GM11168 (cell line): ENCODE results near the gene CA10.

ENCODE experiments used
- in situ Hi-C: fragments of 300-500 bp; cut with MboI; formaldehyde crosslinking; loops from one replicate; pipeline ENCODE4 v1.12.0; 2022; ENCODE audit warnings: low sequenced_read_pairs; ENCODE audit not compliant: unreplicated experiment

Gene CA10

DNA sequence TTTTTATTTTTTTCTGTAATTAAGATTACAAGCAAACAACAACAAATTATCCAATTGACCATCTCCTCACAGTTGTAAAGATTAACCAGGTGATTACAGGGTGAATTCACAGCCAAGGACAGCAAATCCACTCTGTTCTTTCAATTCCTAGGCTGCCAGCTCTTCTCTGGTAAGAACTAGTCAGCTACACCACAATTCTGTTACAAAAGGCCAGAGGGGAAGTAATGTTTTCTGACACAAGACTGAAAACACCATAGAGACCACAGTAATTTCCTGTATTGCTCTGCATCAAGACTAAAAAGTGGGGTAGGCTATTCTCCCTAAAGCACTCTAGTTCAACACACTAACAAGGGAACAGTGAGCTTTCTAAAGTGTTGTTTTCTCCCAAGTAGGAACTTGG lies 10.6 kb downstream of the CA10 start:
- in situ Hi-C loops = no loop called here

- in situ Hi-C loops = no loop called here
Measured at GRCh38 chr17:52147431-52147830, 11.1 kb downstream of the CA10 start.

DNA sequence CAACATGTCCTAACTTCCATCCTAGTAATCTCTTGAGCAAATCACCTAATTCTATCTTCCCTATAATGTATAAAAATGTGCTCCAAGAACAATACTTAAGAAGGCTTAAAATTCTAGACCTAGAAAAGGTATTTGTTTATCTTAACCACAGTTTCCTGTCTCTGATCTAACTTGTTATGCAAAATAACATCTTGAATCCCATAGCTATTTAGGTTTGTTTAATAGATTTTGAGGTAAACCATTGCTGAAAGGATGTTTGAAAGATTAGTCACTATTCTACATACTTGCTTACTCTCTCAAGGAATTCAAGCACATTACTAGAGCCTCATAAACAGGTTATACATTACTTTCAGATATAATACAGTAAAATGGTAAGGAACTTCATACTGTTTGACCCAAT lies 13.0 kb downstream of the CA10 start:
- in situ Hi-C loops = no loop called here

GRCh38 chr17:52143542-52143941 lies 15.0 kb downstream of the CA10 start:
- in situ Hi-C loops = no loop called here

- in situ Hi-C loops = no loop called here
Measured at GRCh38 chr17:52140601-52141000, 17.9 kb downstream of the CA10 start.

DNA sequence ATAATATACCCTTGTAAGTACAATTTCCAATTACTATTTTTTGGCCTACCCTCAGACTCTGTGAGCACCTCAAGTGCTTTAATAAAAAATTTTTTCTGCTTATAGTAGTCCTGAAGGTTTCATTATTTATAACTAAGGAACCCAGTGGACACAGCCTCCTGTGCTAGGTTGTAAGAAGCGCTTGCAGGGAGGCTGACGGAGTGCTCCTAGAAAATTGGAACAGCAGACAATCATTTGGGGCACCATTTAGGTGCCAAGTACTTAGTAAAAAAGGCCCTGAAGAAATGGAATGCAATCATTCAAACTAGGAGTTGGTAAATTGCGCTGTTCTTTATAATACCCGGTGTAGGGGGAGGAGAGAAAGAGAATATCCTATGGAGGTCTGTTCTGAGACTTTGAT lies 19.8 kb downstream of the CA10 start:
- in situ Hi-C loops = no loop called here

GRCh38 chr17:52138350-52138749 lies 20.2 kb downstream of the CA10 start:
- in situ Hi-C loops = no loop called here

DNA sequence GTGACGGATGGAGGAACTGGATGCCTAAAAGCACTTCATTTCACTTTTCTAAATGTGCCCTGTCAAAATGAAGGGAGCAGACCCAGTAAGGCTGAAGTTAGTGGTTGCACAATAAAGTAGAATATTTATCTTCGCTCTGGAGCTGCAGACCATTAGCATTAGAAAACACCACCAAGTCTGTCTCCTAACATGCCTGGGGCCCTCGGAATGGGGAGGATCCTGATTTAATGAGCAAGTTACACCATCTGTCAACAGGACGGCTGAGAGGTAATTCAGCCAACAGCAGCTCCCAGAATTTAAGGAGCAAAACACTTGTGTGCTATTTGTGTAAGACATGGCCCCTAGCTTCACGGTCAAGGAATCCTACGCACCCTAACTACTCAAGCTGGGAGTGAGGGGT lies 22.3 kb downstream of the CA10 start:
- in situ Hi-C loops = no loop called here

DNA sequence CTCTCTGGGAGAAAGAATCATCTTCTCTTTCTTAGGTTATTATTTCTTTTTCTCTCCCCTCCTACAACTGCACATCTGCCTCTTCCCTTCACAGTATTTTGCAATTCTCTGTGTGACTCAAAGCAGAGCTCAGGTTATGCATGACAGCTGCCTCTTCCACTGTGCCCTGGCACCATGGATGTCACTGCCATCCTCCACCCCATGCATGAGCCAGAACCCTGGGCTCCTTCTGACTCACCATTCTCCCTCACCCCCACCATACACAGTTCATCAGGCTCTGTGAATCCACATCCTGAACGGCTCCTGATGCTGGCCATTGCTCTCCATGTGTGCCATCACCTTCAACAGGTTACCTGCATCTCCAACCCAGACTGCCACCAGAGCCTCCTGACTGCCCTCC lies 23.9 kb downstream of the CA10 start:
- in situ Hi-C loops = no loop called here

DNA sequence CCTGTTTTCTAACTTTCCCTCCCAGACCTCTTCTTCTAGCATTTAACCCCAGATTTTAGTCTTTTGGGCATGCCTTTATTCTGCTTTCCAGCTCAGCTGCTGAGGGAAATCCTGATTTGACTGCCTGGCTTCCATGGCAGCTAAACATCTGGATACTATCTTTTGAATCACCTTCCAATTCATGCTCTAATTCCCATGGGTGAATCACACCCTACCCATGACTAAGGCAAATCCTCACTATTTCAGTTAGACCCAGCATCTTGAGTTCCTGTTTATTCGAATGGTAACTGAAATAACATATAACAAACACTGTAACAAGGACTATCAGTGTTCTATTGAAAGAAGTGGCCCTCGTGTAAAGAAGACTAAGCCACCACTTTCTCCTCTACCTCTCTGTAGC lies 29.8 kb downstream of the CA10 start:
- in situ Hi-C loops = no loop called here

GRCh38 chr17:52124993-52125392 lies 33.5 kb downstream of the CA10 start:
- in situ Hi-C loops = no loop called here

GRCh38 chr17:52124561-52124960 lies 34.0 kb downstream of the CA10 start:
- in situ Hi-C loops = no loop called here

DNA sequence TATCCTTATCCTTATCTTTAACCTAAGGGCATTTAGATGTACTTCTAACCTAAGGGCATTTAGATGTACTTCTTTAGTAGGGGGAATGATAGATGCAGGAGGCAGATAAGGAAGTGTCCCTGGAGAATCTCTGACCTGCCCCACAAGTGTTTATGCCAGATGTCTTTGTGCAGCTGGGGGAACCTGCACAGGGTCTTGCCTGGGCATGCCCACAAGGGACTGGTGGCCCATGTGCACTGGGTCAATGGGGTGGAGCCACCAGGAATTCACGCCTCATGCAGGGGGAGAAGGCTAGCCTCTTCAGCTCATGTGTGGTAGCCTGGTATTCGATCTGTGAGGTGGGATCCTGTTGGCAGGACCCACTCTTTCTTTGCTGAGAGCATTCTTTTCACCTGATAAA lies 38.0 kb downstream of the CA10 start:
- in situ Hi-C loops = no loop called here

DNA sequence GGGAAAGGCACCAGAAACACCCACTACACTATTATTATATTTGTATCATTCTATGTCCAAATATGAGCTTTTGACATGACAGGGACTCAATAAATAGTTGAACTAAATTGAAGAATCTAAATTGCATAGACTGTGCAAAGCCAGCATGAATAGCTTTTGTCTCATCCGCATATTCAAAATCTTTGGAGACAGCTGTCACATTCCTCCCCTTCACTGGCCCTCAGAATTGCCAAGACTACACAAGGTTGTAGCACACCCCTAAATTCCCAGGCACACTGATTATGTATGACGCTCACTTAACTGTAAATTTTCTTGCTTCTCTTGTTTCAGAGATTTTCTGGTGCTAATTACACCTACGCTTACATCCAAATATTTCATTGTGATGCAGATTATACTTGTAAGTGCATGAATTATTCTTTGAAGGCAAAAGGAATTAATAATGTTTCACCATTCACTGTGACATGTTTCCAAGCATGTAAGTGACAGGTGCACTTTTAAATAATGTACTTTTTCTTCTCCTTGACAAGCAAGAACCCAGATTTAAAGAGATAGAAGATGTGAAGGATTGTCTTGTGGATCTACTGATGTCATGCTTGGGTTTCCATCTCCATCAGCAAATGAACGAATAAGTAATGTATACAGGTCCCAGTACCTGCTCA lies 47.5 kb downstream of the CA10 start:
- in situ Hi-C loops = no loop called here

DNA sequence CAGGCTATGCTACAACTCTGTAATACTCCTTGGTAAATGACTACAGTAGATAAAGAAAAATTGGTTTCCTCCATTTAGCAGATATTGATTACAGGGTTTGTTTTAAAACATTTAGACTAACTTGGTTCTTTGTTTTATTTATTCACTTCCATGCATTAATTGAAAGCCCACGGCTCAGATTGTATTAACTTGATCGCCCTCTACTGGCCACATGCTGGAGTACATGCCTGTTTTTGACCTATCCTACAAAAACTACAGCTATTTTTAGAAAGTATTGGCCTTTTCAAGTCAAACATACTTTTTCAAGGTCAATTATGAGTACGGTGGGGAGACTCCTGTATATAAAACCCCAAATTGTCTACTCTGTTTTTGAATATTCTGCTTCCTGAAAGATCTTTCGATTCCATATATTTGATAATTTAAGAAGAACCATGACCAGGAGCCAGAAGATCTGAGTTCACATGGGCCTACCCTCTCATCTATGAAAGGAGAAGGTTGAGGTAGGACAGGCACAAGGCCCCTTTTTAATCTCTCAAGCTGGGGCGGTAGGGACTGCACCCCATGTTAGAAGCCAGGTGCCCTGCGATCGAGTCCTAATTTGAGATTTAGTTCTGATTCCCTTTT lies 51.8 kb downstream of the CA10 start:
- in situ Hi-C loops = loop anchor here (10.0 kb wide), 2 partner anchors 242 to 342 kb away; no protein-coding TSS in a partner anchor

GRCh38 chr17:52106072-52106471 lies 52.4 kb downstream of the CA10 start:
- in situ Hi-C loops = loop anchor here (10.0 kb wide), 2 partner anchors 241 to 341 kb away; no protein-coding TSS in a partner anchor

DNA sequence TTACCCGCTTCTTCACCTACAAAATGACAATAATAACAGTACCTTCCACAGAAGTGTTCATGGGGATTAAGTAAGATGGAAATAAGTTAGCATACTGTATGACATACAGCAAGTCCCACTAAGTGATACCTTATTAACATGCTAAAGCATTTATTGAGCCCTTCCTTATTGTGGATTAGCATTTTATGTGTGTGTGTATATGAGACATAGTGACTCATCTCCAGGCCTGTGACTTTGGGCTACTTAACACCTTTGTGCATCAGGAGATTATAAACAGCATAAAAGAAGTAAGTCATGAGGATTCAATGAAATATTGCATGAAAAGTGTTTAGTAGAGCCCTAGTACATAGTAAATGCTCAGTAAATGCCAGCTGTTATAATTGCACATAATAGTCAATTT lies 52.9 kb downstream of the CA10 start:
- in situ Hi-C loops = loop anchor here (10.0 kb wide), 2 partner anchors 241 to 341 kb away; no protein-coding TSS in a partner anchor

DNA sequence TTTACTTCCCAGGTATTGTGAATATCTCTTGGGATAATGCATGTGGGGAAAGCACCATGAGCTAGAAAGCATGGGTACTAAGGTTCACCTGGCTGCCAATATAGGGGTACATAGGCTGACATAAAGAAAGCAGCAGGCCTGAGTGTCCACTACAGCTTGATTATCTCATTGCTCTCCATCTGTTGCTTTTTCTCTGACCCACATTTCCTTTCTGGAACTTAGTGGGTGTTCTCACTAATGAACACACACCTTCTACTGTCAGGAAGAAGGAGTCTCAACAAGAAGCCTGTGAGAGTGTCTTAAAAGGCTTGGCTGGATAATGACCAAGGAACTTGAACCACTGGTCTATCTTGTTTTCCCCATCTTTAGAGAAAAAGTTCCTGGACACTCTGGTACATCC lies 62.5 kb downstream of the CA10 start:
- in situ Hi-C loops = no loop called here

DNA sequence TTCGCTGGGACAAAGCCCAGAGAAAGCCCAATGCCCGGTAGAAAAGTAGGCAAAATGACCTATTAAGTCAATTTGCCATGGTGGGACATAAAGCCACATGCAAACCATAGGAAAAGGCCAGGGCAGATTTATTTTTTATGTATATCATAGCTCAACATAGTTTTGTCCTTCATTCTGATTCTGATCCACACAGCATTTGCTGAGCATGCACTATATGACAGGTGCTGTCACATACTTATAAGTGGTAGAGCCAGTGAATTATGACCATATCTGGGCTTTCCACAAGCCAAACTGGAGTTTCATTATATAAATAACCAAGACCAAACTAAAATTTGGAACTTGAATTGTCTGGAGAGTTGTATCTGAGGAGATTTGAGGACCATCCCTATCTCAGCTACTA lies 74.3 kb downstream of the CA10 start:
- in situ Hi-C loops = no loop called here

GRCh38 chr17:52079496-52079895 lies 79.0 kb downstream of the CA10 start:
- in situ Hi-C loops = no loop called here

DNA sequence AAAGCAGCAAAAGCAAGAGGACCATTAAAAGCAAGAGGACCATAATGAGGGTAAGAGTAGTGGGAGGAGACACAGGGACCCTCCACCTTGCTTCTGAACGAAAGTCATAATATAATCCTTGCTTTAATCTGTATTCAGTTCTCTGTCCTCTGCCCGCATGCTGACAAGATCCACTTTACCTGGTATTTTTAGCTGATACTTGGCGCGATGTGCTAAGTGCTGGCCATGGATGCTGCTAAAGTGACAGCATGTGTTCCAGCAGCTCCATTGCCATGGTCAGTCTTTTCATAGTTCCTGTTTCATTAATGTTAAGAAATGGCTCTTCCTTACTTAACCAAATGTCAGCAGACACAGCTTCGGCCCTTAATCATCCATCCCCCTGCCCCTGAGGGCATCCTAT lies 86.8 kb downstream of the CA10 start:
- in situ Hi-C loops = no loop called here

DNA sequence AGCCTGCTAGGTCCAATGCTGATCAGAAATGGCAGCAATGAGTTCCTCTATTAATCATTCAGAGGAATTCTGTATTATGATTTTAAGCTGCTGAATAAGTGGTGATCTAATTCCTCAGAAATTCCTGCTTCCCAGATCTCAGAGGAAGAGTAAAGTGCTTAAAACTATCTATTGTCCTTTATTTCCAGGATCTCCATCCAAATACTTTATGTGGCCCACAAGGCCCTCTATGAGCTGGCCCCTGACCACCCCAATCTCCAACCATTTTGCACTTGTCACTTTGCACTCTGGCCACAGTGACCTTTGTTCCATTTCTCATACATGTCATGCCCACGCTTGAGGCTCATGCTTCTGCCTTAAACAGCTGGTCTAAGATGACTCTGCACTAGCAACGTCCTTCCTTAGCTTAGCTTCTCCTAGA lies 93.7 kb downstream of the CA10 start:
- in situ Hi-C loops = no loop called here
